Measurements from ENCODE around the gene JADE1.

DNA sequence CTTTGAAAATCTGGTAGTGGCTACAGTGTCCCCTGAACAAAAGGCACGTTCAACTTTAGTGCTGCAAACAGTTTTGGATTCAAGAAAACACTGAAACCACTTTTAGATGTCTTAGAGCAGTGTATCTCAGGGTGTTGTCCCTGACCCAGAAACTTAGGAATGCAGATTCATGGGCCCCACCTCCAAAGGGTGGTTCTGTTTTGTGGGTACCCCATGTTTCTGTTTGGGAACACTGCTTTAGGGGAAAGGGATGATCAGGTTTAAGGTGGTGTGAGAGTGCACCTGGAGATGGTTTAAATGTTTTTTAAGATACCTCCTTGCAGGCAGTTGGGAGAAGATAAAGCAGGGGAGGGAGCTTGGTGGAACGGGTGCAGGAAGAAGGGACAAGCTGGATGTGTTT is 55.6 kb downstream of the JADE1 start:
- no peak for TF ChIP-seq TAF1 (IDR thresholded peaks at IDR 0.05; ENCODE audit: borderline replicate concordance, low read depth, low read length)
- no peak for TF ChIP-seq POLR2AphosphoS5 (IDR thresholded peaks at IDR 0.05; ENCODE audit: low read depth, low read length)
- no peak for TF ChIP-seq POLR2A (IDR thresholded peaks at IDR 0.05; ENCODE audit: low read depth, low read length)

Data from GM12892 (cell line).